Activated naive CD8-positive, alpha-beta T cell treated with anti-CD3 and anti-CD28 coated beads, Interleukin-2, amount 50 U/mL, for 24 hours (primary cell): ENCODE measurements around the gene NINL.
"Not testable (repeated sequence)": the region's sequence is repeated elsewhere in the genome, so short reads cannot be mapped to it uniquely, and the experiment has no call there.

ENCODE experiments used
- ATAC-seq: fragments of 150-1000 bp; cut with Tn5 transposase; one replicate; pipeline ENCODE4 v1.10.0; 2021
- DNase-seq: peaks from one replicate; pipeline ENCODE4 v3.0.0; 2021
- H3K27ac Mint-ChIP-seq: one replicate; pipeline ENCODE4 v1.8.0; 2021; ENCODE audit warnings: mild to moderate bottlenecking, mixed read lengths
- H3K27me3 Mint-ChIP-seq: one replicate; pipeline ENCODE4 v1.8.0; 2021; ENCODE audit warnings: mixed read lengths
- H3K36me3 Mint-ChIP-seq: one replicate; pipeline ENCODE4 v1.8.0; 2021; ENCODE audit warnings: low read depth, mixed read lengths
- H3K4me1 Mint-ChIP-seq: one replicate; pipeline ENCODE4 v1.8.0; 2021; ENCODE audit warnings: mixed read lengths
- H3K4me3 Mint-ChIP-seq: one replicate; pipeline ENCODE4 v1.8.0; 2021; ENCODE audit warnings: mild to moderate bottlenecking, moderate library complexity, mixed read lengths
- H3K9me3 Mint-ChIP-seq: one replicate; pipeline ENCODE4 v1.8.0; 2021; ENCODE audit warnings: mixed read lengths

Gene NINL

DNA sequence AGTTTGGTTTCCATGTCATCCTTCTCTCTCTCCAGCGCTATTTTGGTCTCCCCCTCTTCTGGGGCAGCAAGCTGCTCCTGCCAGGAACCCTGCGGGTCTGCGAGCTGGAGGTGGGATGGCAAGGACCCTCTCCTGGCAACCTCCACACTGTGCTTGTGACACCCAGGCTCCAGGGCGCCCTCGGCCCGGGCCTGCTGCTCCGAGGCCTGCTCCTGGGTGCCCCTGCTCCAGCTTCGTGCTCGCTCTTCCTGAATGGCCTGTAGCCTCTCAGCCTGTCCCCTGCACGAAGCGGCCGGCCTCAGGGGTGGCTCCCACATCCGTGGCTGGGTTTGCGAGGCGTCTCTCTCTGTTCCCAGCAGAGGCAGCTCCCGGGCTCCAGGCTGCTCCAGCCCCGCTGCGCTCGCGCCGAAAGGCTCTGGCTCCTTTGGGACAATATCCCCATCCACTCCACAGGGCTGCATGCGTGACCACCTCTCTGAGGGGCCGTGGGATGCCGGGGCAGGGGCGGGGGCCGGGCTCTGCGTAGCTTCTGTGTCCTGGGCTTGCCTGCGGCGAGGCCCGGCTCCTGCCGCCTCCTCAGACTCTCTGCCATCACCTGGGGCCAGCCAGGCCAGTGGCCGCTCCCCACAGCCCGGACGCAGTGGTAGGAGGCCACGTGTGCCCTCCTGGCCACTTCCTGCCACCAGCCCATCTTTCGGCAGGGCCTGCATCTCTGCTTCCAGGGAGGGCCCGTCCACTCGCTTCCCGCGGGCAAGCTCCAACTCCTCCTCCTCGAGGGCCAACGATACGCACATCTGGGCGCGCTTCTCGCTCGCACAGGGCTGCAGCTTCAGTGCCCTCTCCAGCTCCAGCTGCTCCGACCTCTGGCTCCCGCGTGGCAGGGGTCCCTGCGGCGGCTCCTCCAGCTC, 109.0 kb downstream of the NINL start:
- DNase-seq (no peak), ATAC-seq (no peak)
- no peak overlapping the region for H3K27ac Mint-ChIP-seq

GRCh38 chr20:25473297-25473696, 112.0 kb downstream of the NINL start:
- H3K27me3 Mint-ChIP-seq: not testable (repeated sequence)

More for the DNA sequence above, 109.0 kb downstream of the NINL start:
- Mint-ChIP-seq H3K4me1 (no peaks in the 10 kb centered on the region), H3K27me3 (no peaks in the 10 kb centered on the region), H3K4me3 (no peak overlapping the region), H3K36me3 (no peaks in the 10 kb centered on the region), H3K9me3 (no peaks in the 10 kb centered on the region)

DNA sequence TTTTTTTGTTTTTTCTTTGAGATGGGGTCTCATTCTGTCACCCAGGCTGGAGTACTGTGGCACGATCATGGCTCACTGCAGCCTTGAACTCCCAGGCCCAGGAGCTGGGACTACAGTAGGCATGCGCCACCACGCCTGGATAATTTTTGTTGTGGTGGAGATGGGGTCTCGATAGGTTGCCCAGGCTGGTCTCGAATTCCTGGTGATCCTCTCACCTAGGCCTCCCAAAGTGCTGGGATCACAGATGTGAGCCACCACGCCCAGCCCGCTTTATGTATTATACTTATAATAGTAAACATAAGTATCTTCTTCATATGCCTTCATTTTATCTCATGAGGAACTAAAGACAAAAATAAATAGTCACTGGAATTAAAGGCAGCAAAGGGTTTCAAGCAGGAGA, 114.3 kb downstream of the NINL start:
- Mint-ChIP-seq H3K36me3 (no peaks in the 10 kb centered on the region), H3K4me3 (no peak overlapping the region), H3K27me3 (no peaks in the 10 kb centered on the region), H3K4me1 (no peaks in the 10 kb centered on the region), H3K27ac (no peak overlapping the region), H3K9me3 (no peaks in the 10 kb centered on the region)
- DNase-seq (no peak), ATAC-seq (no peak)

More at GRCh38 chr20:25473297-25473696, 112.0 kb downstream of the NINL start:
- DNase-seq, ATAC-seq, H3K36me3 Mint-ChIP-seq, H3K4me1 Mint-ChIP-seq, H3K9me3 Mint-ChIP-seq, H3K4me3 Mint-ChIP-seq, H3K27ac Mint-ChIP-seq: not testable (repeated sequence)

DNA sequence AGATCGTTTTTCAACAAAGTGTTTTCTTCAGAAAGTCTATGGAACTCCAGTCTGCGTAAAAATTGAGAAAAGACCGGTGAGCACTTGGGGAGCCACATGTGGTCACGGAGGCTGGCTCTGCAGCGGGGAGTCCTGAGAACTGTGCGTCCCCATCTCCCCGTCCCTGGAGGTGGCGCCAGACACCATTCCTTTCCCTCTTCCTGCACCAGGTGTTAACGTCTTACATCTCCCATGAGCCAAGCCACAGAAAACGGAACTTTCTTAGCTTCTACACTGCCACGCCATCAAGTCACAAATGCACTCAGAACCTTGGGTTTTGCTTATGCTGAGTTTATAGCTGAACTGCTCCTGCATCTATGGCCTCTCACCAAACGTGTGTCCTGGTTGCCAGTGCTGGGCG, 115.3 kb downstream of the NINL start:
- no peaks in the 10 kb centered on the region for H3K9me3 Mint-ChIP-seq
- no peak overlapping the region for H3K27ac Mint-ChIP-seq
- H3K4me1 Mint-ChIP-seq: no peaks in the 10 kb centered on the region
- peak; percentile 42 for DNase-seq
- no peaks in the 10 kb centered on the region for H3K27me3 Mint-ChIP-seq
- no peak overlapping the region for H3K4me3 Mint-ChIP-seq
- no peaks in the 10 kb centered on the region for H3K36me3 Mint-ChIP-seq
- ATAC-seq: peak; percentile 69

- no peak for ATAC-seq
- H3K36me3 Mint-ChIP-seq: no peaks in the 10 kb centered on the region
Observed at GRCh38 chr20:25469558-25469957, 115.8 kb downstream of the NINL start.

DNA sequence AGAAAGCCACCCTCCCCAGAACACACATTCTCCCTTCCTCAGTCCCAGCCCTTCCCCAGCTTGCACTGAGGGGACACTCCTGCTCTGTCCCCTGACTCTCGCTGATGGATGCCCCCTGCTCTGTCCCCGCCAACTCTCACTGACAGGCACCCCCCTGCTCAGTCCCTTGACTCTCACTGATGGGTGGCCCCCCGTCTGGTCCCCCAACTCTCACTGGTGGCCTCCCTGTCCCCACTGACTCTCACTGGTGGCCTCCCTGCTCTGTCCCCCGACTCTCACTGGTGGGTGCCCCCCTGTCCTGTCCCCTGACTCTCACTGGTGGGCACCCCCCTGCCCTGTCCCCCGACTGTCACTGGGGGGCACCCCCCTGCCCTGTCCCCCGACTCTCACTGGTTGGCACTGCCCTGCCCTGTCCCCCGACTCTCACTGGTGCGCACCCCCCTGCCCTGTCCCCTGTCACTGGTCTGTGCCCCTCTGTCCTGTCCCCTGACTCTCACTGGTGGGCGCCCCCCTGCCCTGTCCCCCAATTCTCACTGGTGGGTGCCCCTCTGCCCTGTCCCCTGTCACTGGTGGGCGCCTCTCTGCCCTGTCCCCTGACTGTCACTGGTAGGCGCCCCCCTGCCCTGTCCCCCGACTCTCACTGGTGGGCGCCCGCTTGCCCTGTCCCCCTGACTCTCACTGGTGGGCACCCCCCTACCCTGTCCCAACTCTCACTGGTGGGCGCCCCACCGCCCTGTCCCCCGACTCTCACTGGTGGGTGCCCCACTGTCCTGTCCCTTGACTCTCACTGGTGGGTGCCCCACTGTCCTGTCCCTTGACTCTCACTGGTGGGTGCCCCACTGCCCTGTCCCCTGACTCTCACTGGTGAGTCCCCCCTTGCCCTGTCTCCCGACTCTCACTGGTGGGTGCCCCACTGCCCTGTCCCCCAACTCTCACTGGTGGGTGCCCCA, 116.9 kb downstream of the NINL start:
- Mint-ChIP-seq H3K36me3 (no peaks in the 10 kb centered on the region), H3K27me3 (no peaks in the 10 kb centered on the region), H3K27ac (no peak overlapping the region), H3K9me3 (no peaks in the 10 kb centered on the region), H3K4me1 (no peaks in the 10 kb centered on the region), H3K4me3 (no peak overlapping the region)
- ATAC-seq (no peak), DNase-seq (no peak)

More at GRCh38 chr20:25469558-25469957, 115.8 kb downstream of the NINL start:
- Mint-ChIP-seq H3K27ac (no peak overlapping the region), H3K9me3 (no peaks in the 10 kb centered on the region), H3K27me3 (no peaks in the 10 kb centered on the region), H3K4me3 (no peak overlapping the region), H3K4me1 (no peaks in the 10 kb centered on the region)
- no peak for DNase-seq

- no peaks in the 10 kb centered on the region for H3K27me3 Mint-ChIP-seq
- ATAC-seq: no peak
- DNase-seq: no peak
- H3K9me3 Mint-ChIP-seq: no peaks in the 10 kb centered on the region
- H3K4me1 Mint-ChIP-seq: no peaks in the 10 kb centered on the region
- no peaks in the 10 kb centered on the region for H3K36me3 Mint-ChIP-seq
- H3K4me3 Mint-ChIP-seq: no peak overlapping the region
- H3K27ac Mint-ChIP-seq: no peak overlapping the region
Observed at GRCh38 chr20:25467441-25467840, 117.9 kb downstream of the NINL start.

GRCh38 chr20:25466846-25467245, 118.5 kb downstream of the NINL start:
- Mint-ChIP-seq H3K27me3 (no peaks in the 10 kb centered on the region), H3K9me3 (no peaks in the 10 kb centered on the region), H3K27ac (no peak overlapping the region), H3K4me3 (no peak overlapping the region), H3K4me1 (no peaks in the 10 kb centered on the region), H3K36me3 (no peaks in the 10 kb centered on the region)
- DNase-seq (no peak), ATAC-seq (no peak)

DNA sequence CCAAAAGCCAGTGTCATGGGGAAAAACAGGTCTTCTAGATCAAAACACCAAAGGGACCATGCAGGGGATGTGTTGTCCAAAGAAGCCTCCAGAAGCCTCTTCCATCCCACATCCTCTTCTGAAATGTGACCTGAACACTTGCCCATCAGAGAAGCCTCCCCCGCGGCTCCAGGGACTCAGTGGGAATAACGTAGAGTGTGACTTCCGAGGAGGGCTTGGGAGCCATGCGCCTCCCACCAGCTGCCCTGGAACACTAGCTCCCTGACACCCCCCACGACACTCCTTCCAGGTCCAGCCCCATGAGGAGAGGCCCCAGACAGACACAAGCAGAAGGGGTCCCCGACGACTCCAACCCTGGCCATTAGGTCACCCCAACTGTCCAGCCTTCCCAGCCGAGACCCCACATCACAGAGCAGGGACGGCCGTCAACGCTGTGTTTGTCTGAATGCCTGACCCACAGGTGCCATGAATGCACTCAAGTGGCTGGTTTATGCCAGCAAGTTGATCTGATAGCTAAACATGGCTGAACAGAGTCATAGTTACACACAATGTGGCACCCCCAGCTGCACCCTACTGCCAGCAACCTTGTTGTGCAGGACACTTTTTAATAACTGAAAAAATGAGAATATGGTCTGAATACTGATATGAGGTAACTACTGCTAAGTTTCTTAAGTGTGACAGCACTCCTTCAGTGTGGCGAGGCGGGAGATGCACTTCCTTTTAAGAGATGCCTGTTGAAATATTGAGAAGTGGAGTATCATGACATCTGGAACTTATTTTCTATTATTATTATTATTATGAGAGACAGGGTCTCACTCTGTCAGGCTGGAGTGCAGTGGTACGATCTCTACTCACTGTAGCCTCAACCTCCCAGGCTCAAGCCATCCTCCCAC, 119.8 kb downstream of the NINL start:
- Mint-ChIP-seq H3K27ac (no peak overlapping the region), H3K36me3 (no peaks in the 10 kb centered on the region), H3K9me3 (no peaks in the 10 kb centered on the region), H3K27me3 (no peaks in the 10 kb centered on the region), H3K4me3 (no peak overlapping the region), H3K4me1 (no peaks in the 10 kb centered on the region)
- no peak for ATAC-seq
- no peak for DNase-seq

DNA sequence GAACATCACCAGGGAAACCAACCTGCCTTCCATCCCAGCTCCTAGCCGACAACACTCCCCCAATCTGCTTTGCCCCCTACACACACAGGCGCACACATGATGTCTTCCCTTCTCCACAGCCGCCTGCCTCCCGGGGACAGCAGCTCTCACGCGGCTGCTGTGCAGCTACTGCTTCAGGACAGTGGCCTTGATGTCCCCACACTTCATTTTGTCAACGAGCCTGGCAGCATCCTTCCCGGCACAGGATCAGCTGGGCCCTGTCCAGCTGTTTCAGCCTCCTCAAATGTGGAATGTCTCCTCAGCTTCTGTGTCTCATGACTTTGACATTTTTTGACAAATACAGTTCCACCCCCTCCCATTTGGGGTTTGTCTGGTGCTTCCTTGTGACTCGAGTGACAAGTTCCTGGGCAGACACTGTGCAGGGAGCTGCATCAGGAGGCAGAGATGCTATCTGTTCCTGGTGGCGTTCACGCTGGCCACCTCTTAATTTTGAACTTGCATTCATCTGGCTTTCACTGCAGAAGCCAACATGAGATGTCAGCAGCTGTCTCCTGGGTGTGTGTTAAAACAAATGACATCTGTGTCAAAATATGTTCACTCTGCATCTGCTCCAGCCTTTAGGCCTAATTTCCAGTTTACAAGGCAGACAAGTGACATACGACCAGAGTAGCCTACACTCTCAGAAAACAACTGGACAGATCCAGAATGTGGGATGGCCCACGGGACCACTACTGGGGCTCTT, 120.7 kb downstream of the NINL start:
- Mint-ChIP-seq H3K27ac (no peak overlapping the region), H3K27me3 (no peaks in the 10 kb centered on the region), H3K4me3 (no peak overlapping the region), H3K36me3 (no peaks in the 10 kb centered on the region), H3K9me3 (no peaks in the 10 kb centered on the region), H3K4me1 (no peaks in the 10 kb centered on the region)
- ATAC-seq (no peak), DNase-seq (no peak)

DNA sequence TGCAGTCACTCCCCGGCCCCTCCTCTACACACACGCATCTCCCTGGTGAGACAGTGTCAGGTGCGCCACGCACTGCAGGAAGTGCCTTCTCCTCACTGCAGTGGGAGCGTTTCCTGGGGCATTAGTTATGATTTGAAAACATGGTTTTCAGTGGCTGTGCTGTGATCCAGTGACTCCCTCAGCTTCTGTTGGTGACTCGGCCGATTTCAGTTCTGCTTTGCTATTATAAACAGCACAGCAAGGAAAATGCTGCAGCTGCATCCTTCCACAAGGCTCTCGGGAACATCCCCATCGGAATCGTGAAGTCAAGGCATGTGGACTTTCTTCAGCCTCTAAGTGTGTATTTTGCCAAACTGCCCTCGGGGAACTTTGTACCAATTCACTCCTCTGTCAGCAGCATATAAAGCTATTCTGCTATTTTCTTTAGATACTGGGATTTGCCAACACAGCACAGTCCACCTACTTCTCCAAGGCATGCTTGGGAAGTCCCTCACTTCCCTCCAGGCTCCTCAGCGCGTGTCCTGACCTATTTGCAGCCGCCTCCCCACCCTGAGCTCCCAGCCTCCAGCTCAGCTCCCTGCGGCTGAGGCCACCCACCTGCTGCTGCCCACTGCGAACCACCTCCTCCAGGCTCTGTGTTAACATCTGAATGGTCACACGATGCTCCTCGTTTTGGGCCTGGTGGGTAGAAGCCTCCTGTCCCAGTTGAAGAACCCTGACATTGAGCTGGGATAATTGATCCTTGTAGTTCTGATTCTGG, 123.4 kb downstream of the NINL start:
- Mint-ChIP-seq H3K4me1 (no peaks in the 10 kb centered on the region), H3K36me3 (no peaks in the 10 kb centered on the region), H3K27ac (no peak overlapping the region), H3K9me3 (no peaks in the 10 kb centered on the region), H3K4me3 (no peak overlapping the region), H3K27me3 (no peaks in the 10 kb centered on the region)
- no peak for DNase-seq
- ATAC-seq: no peak

- no peaks in the 10 kb centered on the region for H3K27me3 Mint-ChIP-seq
- ATAC-seq: no peak
- H3K36me3 Mint-ChIP-seq: no peaks in the 10 kb centered on the region
- no peak overlapping the region for H3K4me3 Mint-ChIP-seq
- DNase-seq: no peak
- H3K9me3 Mint-ChIP-seq: no peaks in the 10 kb centered on the region
- no peaks in the 10 kb centered on the region for H3K4me1 Mint-ChIP-seq
- no peak overlapping the region for H3K27ac Mint-ChIP-seq
Observed at GRCh38 chr20:25461281-25461650, 124.1 kb downstream of the NINL start.
